GM18505 (cell line): ENCODE results near the gene CD5L.

Source experiments
- ATAC-seq: cut with Tn5 transposase; IDR thresholded peaks from one replicate; pipeline ENCODE4 v1.9.1; 2021; ENCODE audit not compliant: unreplicated experiment
- POLR2A ChIP-seq: IDR thresholded peaks from 4 replicates; pipeline ENCODE4 v1.6.1; 2011; ENCODE audit warnings: borderline replicate concordance; ENCODE audit not compliant: insufficient read depth, insufficient read length; ENCODE audit errors: extremely low read depth

Gene CD5L

GRCh38 chr1:157841708-157842107 is at the start of gene CD5L:
CD5L (minus strand) TSS chr1:157841808; CDS start chr1:157841701, 107 bp downstream.
- TF ChIP-seq POLR2A, result no peak
- no peak for ATAC-seq

DNA sequence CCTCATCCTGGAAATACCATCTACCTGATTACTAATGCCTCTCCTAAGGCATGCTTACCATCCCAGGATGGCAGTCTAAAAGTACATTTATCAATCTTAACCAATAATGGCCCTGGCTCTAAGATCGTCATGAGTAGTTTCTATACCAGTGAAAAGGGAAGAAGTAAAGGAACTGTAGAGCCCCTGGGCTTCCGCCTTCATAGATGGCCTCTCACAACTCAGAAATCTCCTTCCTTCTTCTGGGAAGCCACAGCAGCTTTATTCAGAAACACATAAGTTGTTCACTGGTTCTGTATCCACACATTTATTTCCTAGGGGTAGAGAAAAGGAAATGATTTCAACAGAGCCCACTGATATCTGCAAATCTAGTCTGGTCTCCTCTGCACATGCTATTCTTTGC is 41.0 kb upstream of the CD5L start:
- no peak for ATAC-seq
- TF ChIP-seq POLR2A, result no peak

GRCh38 chr1:157880621-157881020 is 39.0 kb upstream of the CD5L start:
- TF ChIP-seq POLR2A, result no peak
- no peak for ATAC-seq

GRCh38 chr1:157878059-157878458 is 36.5 kb upstream of the CD5L start:
- TF ChIP-seq POLR2A, result no peak
- no peak for ATAC-seq

GRCh38 chr1:157870490-157870889 is 28.9 kb upstream of the CD5L start:
- no peak for TF ChIP-seq POLR2A
- ATAC-seq, result no peak

DNA sequence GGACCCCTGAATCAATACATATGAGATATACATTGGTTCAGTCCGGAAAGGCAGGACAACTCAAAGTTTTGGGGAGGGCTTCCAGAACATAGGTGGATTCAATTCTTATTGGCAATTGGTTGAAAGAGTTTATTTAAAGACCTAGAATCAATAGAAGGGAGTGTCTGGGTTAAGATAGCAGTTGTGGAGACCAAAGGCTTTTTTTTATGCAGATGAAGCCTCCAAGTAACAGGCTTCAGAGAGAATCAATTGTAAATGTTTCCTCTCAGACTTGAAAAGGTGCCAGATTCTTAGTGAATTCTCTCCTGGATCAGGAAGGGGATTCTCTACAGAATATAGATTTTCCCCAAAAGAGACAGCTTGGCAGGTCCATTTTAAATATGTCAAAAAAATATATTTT is 27.0 kb upstream of the CD5L start:
- ATAC-seq, result no peak
- TF ChIP-seq POLR2A, result no peak

DNA sequence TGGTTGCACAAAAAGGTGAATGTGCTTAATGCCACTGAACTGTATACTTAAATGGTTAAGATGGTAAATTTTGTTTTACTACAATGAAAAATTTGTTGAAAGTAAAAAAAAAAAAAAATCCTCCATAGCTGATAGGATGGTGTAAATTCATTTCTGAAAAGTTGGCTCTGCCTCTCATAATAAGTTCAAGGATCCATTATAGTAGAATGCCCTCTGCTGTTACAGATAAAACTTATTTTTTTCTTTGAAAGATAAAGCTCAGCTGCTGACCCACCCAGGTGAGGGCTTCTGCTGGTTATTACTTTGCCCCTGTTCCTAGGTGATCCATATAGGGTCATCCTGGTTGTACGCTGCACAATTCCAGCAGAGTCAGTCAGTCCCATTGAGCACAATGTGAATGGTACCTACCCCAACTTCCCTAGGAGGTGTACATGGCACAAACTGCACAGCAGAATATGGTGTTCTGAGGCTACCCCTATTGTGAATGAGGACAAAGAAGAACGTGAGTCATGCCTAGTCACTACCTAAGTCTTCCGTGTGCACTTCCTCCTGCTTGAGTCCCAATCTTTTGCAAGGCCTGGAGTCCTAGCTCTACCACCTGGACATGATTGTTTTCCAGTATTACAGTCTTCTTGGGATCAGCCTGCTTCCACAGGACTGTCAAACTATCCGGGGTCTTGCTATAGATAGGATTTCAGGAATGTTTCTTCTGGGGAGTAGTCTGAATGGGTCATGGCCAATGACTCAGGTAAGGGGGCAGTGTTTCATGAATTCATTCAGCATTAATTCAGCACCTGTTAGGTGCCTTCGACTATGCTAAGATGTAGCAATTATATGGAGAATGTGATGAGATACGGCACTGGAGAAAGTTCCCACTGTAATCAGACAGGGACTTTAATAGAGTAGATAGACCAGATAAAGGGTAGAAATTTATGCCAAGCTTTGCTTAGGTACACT is 20.8 kb upstream of the CD5L start:
- TF ChIP-seq POLR2A, result no peak
- ATAC-seq, result no peak

DNA sequence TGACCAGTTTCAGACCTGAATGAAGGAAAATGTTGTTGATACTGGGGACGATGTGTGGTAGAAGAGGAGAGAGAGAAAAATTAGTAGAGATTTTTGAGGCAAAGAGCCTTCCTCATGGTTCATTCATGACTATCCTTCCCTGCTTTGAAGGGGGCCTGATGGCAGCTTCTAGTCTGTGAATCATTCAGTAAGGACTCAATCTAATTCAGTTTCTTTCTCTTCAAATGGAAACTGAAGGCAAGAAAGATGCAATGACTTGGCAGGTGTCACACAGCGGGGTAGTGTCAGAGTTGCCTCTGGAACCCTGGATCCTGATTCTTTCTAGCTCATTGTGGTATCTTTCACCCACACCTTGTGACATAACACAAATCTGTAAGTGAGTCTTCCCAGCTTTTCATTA is 14.9 kb upstream of the CD5L start:
- ATAC-seq, result no peak

GRCh38 chr1:157852476-157852875 is 10.9 kb upstream of the CD5L start:
- no peak for TF ChIP-seq POLR2A
- ATAC-seq, result no peak

More for the DNA sequence above, 14.9 kb upstream of the CD5L start:
- no peak for TF ChIP-seq POLR2A

DNA sequence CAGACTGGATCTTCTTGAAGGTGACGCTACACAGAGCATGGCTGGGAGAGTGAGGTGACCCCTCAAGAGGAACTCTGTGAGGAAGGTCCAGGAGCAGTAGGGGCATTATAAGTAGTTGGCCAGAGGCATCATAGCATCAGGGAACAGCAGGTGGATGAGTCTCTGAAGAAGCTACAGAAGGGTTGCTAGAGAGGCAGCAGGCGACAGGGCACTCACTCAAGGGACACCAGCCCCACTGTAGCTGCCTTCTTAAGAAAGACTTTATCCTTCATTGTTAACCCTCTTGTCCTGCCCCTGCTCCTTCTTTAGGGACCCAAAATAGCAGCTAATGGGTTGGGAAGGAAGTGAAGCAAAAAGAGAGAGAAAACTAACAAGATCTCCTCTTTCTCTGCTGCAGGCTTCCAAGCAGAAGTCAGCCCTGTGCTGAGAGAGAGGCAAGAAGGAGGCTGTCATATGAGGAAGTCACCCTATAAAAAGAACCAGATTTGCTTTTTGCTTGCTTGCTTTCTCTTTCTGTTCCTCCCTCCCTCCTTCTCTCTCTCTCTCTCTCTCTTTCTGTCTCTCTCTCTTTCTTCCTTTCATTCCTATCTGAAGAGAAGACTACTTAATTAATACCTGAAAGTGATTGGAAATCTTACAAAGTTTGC is 7.7 kb upstream of the CD5L start:
- no peak for ATAC-seq
- no peak for TF ChIP-seq POLR2A

GRCh38 chr1:157844089-157844830 is 2.7 kb upstream of the CD5L start:
- no peak for ATAC-seq
- no peak for TF ChIP-seq POLR2A

DNA sequence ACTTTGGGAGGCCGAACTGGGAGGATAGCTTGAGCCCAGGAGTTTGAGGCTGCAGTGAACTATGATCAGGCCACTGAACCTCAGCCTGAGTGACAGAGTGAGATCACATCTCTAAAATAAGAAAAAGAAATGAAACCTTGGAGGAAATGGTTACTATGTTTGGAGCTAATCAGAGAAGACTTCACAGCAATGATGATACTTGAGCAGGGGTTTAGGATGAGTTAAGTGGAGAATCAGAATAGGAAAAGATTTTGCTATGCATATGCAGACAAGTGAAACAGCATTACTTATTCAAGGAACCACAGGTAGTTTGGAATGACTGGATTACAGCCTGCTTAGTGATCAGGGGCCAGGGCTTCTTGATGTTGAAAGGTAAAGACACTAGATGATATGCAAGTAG is 1.3 kb upstream of the CD5L start:
- no peak for ATAC-seq
- no peak for TF ChIP-seq POLR2A

DNA sequence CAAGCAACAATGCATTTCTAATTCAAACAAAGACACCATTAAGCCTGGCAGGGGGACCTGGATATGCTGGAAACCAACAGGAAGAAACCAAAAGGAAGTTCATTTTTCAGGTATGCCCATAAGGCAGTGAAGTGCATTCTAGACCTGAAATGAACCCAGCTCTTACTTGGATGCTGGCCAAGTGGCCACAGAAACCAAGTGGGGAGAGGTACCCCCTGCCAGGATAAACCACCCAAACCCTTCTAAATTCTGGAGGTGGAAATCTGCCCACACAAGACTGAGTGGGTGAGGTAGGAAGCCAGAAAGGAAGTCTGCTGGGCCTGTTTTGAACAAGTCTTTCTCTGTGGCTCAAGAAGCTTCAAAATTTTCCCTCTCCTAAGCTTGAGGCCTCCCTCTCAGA is 2.6 kb downstream of the CD5L start:
- no peak for TF ChIP-seq POLR2A
- ATAC-seq, result no peak

- no peak for ATAC-seq
- TF ChIP-seq POLR2A, result no peak
These were observed 7.2 kb downstream of the CD5L start for GRCh38 chr1:157834430-157834829.

DNA sequence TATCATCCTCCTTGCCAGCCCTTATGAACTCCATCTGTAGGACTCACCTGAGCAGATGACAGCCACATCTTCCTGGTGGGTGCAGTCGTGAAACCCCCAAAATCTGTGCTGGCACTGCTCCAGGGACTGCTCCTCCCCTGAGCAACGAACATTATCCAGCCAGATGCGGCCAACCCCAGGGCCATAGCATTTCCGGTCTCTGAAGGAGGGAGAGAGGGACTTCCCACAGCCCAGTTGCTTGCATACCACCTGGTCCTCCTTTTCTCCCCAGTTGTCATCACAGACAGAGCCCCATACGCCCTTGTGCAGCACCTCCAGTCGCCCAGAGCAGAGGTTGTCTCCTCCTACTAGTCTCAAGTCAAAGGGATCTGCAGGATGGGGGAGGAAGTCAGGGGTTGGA is 8.5 kb downstream of the CD5L start:
- no peak for TF ChIP-seq POLR2A
- no peak for ATAC-seq
